Fibroblast of lung (primary cell): ENCODE results near the gene ENO4. TPM values are rescaled to one million over a fixed set of nuclear protein-coding genes. Genes with fewer than 3 reads are reported as not detected.

Experiments used
- DNase-seq, 2 donors: peaks; one replicate each; pipeline versions ENCODE4 v3.0.0 to v3.0.0-alpha.2; 2010; ENCODE audit warnings: low read depth in 2 of 2
- H2AFZ ChIP-seq: 2 replicates; pipeline ENCODE4 v1.5.1; 2012; ENCODE audit warnings: low read length, control low read depth, inconsistent platforms
- H3K27ac ChIP-seq: 2 replicates; pipeline ENCODE4 v1.5.1; 2011; ENCODE audit warnings: low read length, control low read depth; ENCODE audit not compliant: insufficient read depth
- H3K27me3 ChIP-seq: 2 replicates; pipeline ENCODE4 v1.5.1; 2011; ENCODE audit warnings: mild to moderate bottlenecking, low read length; ENCODE audit not compliant: control insufficient read depth, insufficient read depth
- H3K36me3 ChIP-seq: 2 replicates; pipeline ENCODE4 v1.5.1; 2011; ENCODE audit warnings: low read length; ENCODE audit not compliant: control insufficient read depth, insufficient read depth
- H3K4me1 ChIP-seq: 2 replicates; pipeline ENCODE4 v1.5.1; 2011; ENCODE audit warnings: low read length; ENCODE audit not compliant: control insufficient read depth, insufficient read depth; ENCODE audit errors: extremely low read depth
- H3K4me2 ChIP-seq: 2 replicates; pipeline ENCODE4 v1.5.1; 2011; ENCODE audit warnings: low read length, control low read depth; ENCODE audit not compliant: insufficient read depth; ENCODE audit errors: extremely low read depth
- H3K4me3 ChIP-seq, 4 experiments: fragments of 200-600 bp in 1 of 4; sonication (generic) in 1 of 4; replicated peaks in 1 of 4; 2 replicates each; pipeline ENCODE4 v1.5.1; 2011 to 2016; ENCODE audit warnings: low read length in 4 of 4, low read depth in 3 of 4, mild to moderate bottlenecking in 3 of 4, control low read depth in 2 of 4, inconsistent platforms in 1 of 4, mixed read lengths in 1 of 4; ENCODE audit not compliant: insufficient read depth in 1 of 4; ENCODE audit errors: control extremely low read depth in 1 of 4
- H3K79me2 ChIP-seq: 2 replicates; pipeline ENCODE4 v1.5.1; 2012; ENCODE audit warnings: mild to moderate bottlenecking, low read length, inconsistent platforms; ENCODE audit not compliant: control insufficient read depth, insufficient read depth
- H3K9ac ChIP-seq: 2 replicates; pipeline ENCODE4 v1.5.1; 2011; ENCODE audit warnings: mild to moderate bottlenecking, low read length, control low read depth; ENCODE audit not compliant: insufficient read depth
- H3K9me3 ChIP-seq: 2 replicates; pipeline ENCODE4 v1.5.1; 2012; ENCODE audit warnings: low read depth, low read length; ENCODE audit not compliant: control insufficient read depth, insufficient read depth
- H4K20me1 ChIP-seq: 2 replicates; pipeline ENCODE4 v1.5.1; 2011; ENCODE audit warnings: low read length; ENCODE audit not compliant: control insufficient read depth, insufficient read depth; ENCODE audit errors: extremely low read depth
- EZH2 ChIP-seq: IDR thresholded peaks from 2 replicates; pipeline ENCODE4 v1.5.1; 2012; ENCODE audit warnings: low read length, control low read depth, mild to moderate bottlenecking; ENCODE audit errors: missing control alignments
- polyA plus RNA-seq, 2 donors: library from polyadenylated mRNA; depleted of rRNA in 1 of 2; stranded (reverse) in 1 of 2; unstranded in 1 of 2; fragments of >200 nt; gene quantifications; 2 replicates each; pipeline ENCODE4 v1.2.1, GENCODE V29; 2011 to 2012; ENCODE audit warnings: missing spikeins in 1 of 2
- total RNA-seq: library from RNA; depleted of rRNA; stranded (reverse); fragments of >200 nt; gene quantifications from 2 replicates; pipeline ENCODE4 v1.2.1, GENCODE V29; 2014
- TF ChIP-seq, protein P1 (sequence below), 2 donors: IDR thresholded peaks in 1 of 2; conservative IDR thresholded peaks in 1 of 2; 1 replicate in 1 of 2; 2 replicates in 1 of 2; pipeline ENCODE4 v1.5.1; 2011 to 2012; ENCODE audit warnings: low read length in 2 of 2, control low read depth in 1 of 2, inconsistent platforms in 1 of 2, low read depth in 1 of 2, mild to moderate bottlenecking in 1 of 2

Gene ENO4
- total and polyA plus RNA-seq, 2 donors (not counting 1 experiment from before 2014, with no cell fraction given): 0.05 to 0.66 TPM

GRCh38 chr10:116880716-116881482 is 31.6 kb downstream of the ENO4 start:
- Histone ChIP-seq H3K36me3 (no peaks in the 10 kb centered on the region), H3K9ac (no peak overlapping the region), H3K4me3 (no peak overlapping the region), H3K9me3 (no peaks in the 10 kb centered on the region), H3K4me2 (no peak overlapping the region), H4K20me1 (no peaks in the 10 kb centered on the region), H3K27ac (no peak overlapping the region), H3K79me2 (no peaks in the 10 kb centered on the region), H2AFZ (no peak overlapping the region), H3K27me3 (no peaks in the 10 kb centered on the region), H3K4me1 (no peaks in the 10 kb centered on the region)
- peak; percentile 3 to 50 for DNase-seq
- TF ChIP-seq, protein P1, sequence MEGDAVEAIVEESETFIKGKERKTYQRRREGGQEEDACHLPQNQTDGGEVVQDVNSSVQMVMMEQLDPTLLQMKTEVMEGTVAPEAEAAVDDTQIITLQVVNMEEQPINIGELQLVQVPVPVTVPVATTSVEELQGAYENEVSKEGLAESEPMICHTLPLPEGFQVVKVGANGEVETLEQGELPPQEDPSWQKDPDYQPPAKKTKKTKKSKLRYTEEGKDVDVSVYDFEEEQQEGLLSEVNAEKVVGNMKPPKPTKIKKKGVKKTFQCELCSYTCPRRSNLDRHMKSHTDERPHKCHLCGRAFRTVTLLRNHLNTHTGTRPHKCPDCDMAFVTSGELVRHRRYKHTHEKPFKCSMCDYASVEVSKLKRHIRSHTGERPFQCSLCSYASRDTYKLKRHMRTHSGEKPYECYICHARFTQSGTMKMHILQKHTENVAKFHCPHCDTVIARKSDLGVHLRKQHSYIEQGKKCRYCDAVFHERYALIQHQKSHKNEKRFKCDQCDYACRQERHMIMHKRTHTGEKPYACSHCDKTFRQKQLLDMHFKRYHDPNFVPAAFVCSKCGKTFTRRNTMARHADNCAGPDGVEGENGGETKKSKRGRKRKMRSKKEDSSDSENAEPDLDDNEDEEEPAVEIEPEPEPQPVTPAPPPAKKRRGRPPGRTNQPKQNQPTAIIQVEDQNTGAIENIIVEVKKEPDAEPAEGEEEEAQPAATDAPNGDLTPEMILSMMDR (conservative IDR thresholded peaks at IDR 0.05 in 1 of 2, IDR thresholded peaks at IDR 0.05 in 1 of 2; ENCODE audit: low read depth in 1 of 2, low read length in 2 of 2): no peak
- no peak for TF ChIP-seq EZH2

DNA sequence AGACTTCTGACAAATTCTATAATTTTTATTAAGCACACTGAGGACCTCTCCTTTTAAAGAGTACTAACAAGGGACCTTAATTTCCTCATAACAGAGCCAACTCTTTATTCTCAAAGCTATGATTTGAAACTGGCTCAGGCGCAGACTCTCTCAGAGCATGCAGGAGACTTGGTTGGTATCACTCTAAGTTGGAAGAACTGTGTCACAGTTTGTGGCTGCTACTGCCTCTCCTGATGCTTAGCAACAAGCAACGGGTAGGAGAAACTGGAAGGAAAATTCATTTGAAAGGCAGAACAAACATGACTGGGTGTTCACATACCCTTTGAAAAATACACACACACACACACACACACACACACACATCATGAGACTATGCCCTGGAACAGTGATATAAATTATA is 33.3 kb downstream of the ENO4 start:
- Histone ChIP-seq H4K20me1 (no peaks in the 10 kb centered on the region), H3K9me3 (no peaks in the 10 kb centered on the region), H2AFZ (no peak overlapping the region), H3K4me1 (no peaks in the 10 kb centered on the region), H3K9ac (no peak overlapping the region), H3K27me3 (no peaks in the 10 kb centered on the region), H3K79me2 (no peaks in the 10 kb centered on the region), H3K4me3 (no peak overlapping the region), H3K36me3 (no peaks in the 10 kb centered on the region), H3K4me2 (no peak overlapping the region), H3K27ac (no peak overlapping the region)
- TF ChIP-seq, protein P1 (conservative IDR thresholded peaks at IDR 0.05 in 1 of 2, IDR thresholded peaks at IDR 0.05 in 1 of 2; ENCODE audit: low read depth in 1 of 2, low read length in 2 of 2): no peak
- TF ChIP-seq EZH2: no peak
- DNase-seq: no peak

DNA sequence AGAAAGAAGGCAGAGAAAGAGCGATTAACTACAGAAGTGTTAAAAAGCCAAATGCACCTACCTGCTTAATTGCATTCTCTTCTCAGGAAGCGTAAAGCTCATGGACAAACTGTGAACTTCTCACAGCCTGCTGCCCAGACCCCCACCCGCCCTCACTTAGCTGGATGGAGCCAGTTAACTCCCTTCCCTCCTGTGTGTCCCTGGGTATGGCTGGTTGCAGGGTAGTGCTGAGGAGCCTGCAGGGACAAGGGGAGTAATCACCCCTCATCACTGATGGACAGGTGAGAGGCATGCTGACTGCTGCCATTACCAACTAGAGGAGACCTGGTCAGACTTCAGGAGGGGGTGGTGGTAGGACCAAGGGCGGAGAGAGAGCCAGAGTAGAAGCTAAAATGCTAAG is 37.5 kb downstream of the ENO4 start:
- H3K79me2 ChIP-seq: no peaks in the 10 kb centered on the region
- no peaks in the 10 kb centered on the region for H3K27me3 ChIP-seq
- no peaks in the 10 kb centered on the region for H3K9me3 ChIP-seq
- no peak overlapping the region for H3K4me3 ChIP-seq
- H3K36me3 ChIP-seq: no peaks in the 10 kb centered on the region
- H2AFZ ChIP-seq: no peak overlapping the region
- H3K4me1 ChIP-seq: peaks cover 5% of the 10 kb centered on the region
- TF ChIP-seq, protein P1 (conservative IDR thresholded peaks at IDR 0.05 in 1 of 2, IDR thresholded peaks at IDR 0.05 in 1 of 2; ENCODE audit: low read depth in 1 of 2, low read length in 2 of 2): no peak
- TF ChIP-seq EZH2: no peak
- no peak for DNase-seq
- no peak overlapping the region for H3K9ac ChIP-seq
- no peaks in the 10 kb centered on the region for H4K20me1 ChIP-seq
- no peak overlapping the region for H3K27ac ChIP-seq
- H3K4me2 ChIP-seq: no peak overlapping the region
